ENCODE results near the gene RNU5D-1. TPM values are rescaled to one million over a fixed set of nuclear protein-coding genes. Genes with fewer than 3 reads are reported as not detected.

Gene RNU5D-1
- total and polyA plus RNA-seq, 2 of the 13 experiments (the other 11 are each of a cell fraction or from before 2014, with no cell fraction given): 165 TPM; not detected in 1

DNA sequence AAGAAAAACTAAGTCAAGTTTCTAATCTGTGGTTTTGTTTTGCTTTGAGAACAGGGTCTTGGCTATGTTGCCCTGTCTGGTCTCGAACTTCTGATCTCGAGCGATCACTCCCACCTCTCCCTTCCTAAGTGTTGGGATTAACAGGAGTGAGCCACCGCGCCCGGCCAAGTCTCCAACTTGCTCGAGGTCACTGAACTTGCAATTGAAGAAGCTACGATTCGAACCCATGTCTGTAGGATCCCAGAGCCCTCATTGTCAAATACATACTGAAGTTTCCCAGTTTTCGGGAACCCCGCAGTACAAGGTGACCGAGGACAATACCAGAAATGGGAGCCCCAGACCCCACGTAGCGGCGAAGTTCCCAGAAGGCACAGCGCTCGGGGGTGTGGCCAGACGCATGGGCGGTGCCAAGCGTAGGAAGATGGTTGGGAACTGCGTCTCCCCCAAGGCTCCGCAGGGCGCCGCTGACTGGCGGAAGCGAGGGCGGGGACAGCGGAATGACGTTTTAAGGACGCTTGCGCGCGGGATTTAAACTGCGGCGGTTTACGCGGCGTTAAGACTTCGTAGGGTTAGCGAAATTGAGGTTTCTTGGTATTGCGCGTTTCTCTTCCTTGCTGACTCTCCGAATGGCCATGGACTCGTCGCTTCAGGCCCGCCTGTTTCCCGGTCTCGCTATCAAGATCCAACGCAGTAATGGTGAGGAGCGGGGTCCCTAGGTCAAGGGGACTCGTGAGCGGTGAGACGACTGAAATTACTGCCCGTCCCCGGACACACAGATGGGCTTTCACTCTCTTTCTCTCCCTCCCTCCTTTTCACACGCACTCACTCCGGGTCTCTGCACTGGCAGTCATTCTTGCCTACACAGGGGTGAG, 8.6 kb upstream of the RNU5D-1 start, which contains the start of gene KIF2C (continued):
- TF ChIP-seq REL (CRISPR knock-in tag; conservative IDR thresholded peaks at IDR 0.05) (peak; percentile 51; the same call in 1 of the 2 replicates), ZNF256 (CRISPR knock-in tag; conservative IDR thresholded peaks at IDR 0.05) (peak; percentile 85; the same call in 1 of the 2 replicates), NR2C2 (CRISPR knock-in tag; IDR thresholded peaks at IDR 0.05; ENCODE audit: borderline replicate concordance) (peak; percentile 57), ZNF547 (CRISPR knock-in tag; IDR thresholded peaks at IDR 0.05) (no peak; the same call in 1 of the 2 replicates), ZNF747 (CRISPR knock-in tag; IDR thresholded peaks at IDR 0.05; ENCODE audit: borderline replicate concordance) (no peak), ZKSCAN1 (IDR thresholded peaks at IDR 0.05; ENCODE audit: low read length) (no peak), RARA (CRISPR knock-in tag; IDR thresholded peaks at IDR 0.05) (peak; percentile 36; the same call in 1 of the 2 replicates), SP5 (CRISPR knock-in tag; IDR thresholded peaks at IDR 0.05; ENCODE audit: borderline replicate concordance, low read depth) (0 out of 2 replicates have a peak, but pooled peaks have one; percentile 12), TSC22D2 (CRISPR knock-in tag; IDR thresholded peaks at IDR 0.05; ENCODE audit: borderline replicate concordance) (no peak), CCAR2 (optimal IDR thresholded peaks at IDR 0.05; ENCODE audit: low read depth, low read length) (no peak), HMG20B (CRISPR knock-in tag; conservative IDR thresholded peaks at IDR 0.05) (no peak), JDP2 (CRISPR knock-in tag; IDR thresholded peaks at IDR 0.05; ENCODE audit: borderline replicate concordance) (no peak), ZSCAN31 (CRISPR knock-in tag; IDR thresholded peaks at IDR 0.05; ENCODE audit: low read depth) (peak; percentile 77; the same call in 1 of the 2 replicates), KDM3A (CRISPR knock-in tag; IDR thresholded peaks at IDR 0.05; ENCODE audit: low read depth) (0 out of 2 replicates have a peak, but pooled peaks have one; percentile 26), STAT5B (CRISPR knock-in tag; IDR thresholded peaks at IDR 0.05) (no peak; the same call in 1 of the 2 replicates), ZMYM2 (CRISPR knock-in tag; IDR thresholded peaks at IDR 0.05) (peak; percentile 62; the same call in 1 of the 2 replicates)
- TF ChIP-seq, protein P1, sequence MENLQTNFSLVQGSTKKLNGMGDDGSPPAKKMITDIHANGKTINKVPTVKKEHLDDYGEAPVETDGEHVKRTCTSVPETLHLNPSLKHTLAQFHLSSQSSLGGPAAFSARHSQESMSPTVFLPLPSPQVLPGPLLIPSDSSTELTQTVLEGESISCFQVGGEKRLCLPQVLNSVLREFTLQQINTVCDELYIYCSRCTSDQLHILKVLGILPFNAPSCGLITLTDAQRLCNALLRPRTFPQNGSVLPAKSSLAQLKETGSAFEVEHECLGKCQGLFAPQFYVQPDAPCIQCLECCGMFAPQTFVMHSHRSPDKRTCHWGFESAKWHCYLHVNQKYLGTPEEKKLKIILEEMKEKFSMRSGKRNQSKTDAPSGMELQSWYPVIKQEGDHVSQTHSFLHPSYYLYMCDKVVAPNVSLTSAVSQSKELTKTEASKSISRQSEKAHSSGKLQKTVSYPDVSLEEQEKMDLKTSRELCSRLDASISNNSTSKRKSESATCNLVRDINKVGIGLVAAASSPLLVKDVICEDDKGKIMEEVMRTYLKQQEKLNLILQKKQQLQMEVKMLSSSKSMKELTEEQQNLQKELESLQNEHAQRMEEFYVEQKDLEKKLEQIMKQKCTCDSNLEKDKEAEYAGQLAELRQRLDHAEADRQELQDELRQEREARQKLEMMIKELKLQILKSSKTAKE (CRISPR knock-in tag; IDR thresholded peaks at IDR 0.05; ENCODE audit: borderline replicate concordance): no peak
- TF ChIP-seq, protein P2, sequence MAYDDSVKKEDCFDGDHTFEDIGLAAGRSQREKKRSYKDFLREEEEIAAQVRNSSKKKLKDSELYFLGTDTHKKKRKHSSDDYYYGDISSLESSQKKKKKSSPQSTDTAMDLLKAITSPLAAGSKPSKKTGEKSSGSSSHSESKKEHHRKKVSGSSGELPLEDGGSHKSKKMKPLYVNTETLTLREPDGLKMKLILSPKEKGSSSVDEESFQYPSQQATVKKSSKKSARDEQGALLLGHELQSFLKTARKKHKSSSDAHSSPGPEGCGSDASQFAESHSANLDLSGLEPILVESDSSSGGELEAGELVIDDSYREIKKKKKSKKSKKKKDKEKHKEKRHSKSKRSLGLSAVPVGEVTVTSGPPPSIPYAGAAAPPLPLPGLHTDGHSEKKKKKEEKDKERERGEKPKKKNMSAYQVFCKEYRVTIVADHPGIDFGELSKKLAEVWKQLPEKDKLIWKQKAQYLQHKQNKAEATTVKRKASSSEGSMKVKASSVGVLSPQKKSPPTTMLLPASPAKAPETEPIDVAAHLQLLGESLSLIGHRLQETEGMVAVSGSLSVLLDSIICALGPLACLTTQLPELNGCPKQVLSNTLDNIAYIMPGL (CRISPR knock-in tag; IDR thresholded peaks at IDR 0.05; ENCODE audit: borderline replicate concordance in 1 of 2, low read depth in 1 of 2): peak; percentile 52 to 88; a peak in 3 of 4 replicates
- TF ChIP-seq, protein P3, sequence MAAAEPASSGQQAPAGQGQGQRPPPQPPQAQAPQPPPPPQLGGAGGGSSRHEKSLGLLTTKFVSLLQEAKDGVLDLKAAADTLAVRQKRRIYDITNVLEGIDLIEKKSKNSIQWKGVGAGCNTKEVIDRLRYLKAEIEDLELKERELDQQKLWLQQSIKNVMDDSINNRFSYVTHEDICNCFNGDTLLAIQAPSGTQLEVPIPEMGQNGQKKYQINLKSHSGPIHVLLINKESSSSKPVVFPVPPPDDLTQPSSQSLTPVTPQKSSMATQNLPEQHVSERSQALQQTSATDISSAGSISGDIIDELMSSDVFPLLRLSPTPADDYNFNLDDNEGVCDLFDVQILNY (CRISPR knock-in tag; conservative IDR thresholded peaks at IDR 0.05): peak; percentile 96
- TF ChIP-seq, protein P4, sequence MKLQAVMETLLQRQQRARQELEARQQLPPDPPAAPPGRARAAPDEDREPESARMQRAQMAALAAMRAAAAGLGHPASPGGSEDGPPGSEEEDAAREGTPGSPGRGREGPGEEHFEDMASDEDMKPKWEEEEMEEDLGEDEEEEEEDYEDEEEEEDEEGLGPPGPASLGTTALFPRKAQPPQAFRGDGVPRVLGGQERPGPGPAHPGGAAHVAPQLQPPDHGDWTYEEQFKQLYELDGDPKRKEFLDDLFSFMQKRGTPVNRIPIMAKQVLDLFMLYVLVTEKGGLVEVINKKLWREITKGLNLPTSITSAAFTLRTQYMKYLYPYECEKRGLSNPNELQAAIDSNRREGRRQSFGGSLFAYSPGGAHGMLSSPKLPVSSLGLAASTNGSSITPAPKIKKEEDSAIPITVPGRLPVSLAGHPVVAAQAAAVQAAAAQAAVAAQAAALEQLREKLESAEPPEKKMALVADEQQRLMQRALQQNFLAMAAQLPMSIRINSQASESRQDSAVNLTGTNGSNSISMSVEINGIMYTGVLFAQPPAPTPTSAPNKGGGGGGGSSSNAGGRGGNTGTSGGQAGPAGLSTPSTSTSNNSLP (IDR thresholded peaks at IDR 0.05; ENCODE audit: low read depth, low read length): no peak

Measured in HepG2 (cell line).